BE2C (cell line): Measurements from ENCODE around the gene TMEM192.
"Not testable (repeated sequence)": the region's sequence is repeated elsewhere in the genome, so short reads cannot be mapped to it uniquely, and the experiment has no call there.

Experiments
- DNase-seq: peaks from one replicate; pipeline ENCODE4 v3.0.0-alpha.2; 2020
- H3K27me3 ChIP-seq: fragments of 250-450 bp; sonication (Bioruptor Pico); 2 replicates; pipeline ENCODE4 v1.5.1; 2020; ENCODE audit warnings: mild to moderate bottlenecking
- H3K36me3 ChIP-seq: fragments of 250-450 bp; sonication (Bioruptor Pico); 2 replicates; pipeline ENCODE4 v1.5.1; 2020; ENCODE audit warnings: mild to moderate bottlenecking
- H3K4me1 ChIP-seq: fragments of 250-450 bp; sonication (Bioruptor Pico); 2 replicates; pipeline ENCODE4 v1.5.1; 2020
- H3K4me3 ChIP-seq: 2 replicates; pipeline ENCODE4 v1.5.1; 2011; ENCODE audit warnings: low read depth, low read length
- H3K9me3 ChIP-seq: fragments of 250-450 bp; sonication (Bioruptor Pico); 2 replicates; pipeline ENCODE4 v1.5.1; 2020
- CTCF ChIP-seq: IDR thresholded peaks from 2 replicates; pipeline ENCODE4 v1.5.1; 2012; ENCODE audit warnings: mild to moderate bottlenecking, low read depth, low read length

Gene TMEM192

GRCh38 chr4:165129924-165130323 lies 17.3 kb upstream of the TMEM192 start:
- TF ChIP-seq CTCF, result no peak
- H3K4me3 ChIP-seq, result no peak overlapping the region
- no peaks in the 10 kb centered on the region for H3K9me3 ChIP-seq
- no peak for DNase-seq
- peaks cover 3% of the 10 kb centered on the region for H3K27me3 ChIP-seq
- H3K4me1 ChIP-seq, result no peaks in the 10 kb centered on the region
- no peaks in the 10 kb centered on the region for H3K36me3 ChIP-seq

DNA sequence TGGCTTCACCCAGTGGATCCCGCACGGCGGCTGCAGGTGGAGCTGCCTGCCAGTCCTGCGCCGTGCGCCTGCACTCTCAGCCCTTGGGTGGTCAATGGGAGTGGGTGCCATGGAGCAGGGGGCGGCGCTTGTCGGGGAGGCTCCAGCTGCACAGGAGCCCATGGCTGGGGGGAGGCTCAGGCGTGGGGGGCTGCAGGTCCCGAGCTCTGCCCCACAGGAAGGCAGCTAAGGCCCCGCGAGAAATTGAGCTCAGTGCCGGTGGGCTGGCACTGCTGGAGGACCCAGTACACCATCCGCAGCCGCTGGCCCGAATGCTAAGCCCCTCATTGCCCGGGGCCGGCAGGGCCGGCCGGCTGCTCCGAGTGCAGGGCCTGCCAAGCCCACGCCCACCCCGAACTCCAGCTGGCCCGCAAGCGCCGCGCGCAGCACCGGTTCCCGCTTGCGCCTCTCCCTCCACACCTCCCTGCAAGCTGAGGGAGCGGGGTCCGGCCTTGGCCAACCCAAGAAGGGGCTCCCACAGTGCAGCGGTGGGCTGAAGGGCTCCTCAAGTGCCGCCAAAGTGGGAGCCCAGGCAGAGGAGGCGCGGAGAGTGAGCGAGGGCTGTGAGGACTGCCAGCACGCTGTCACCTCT lies 13.3 kb upstream of the TMEM192 start:
- not testable (repeated sequence) for H3K4me3 ChIP-seq, DNase-seq, H3K9me3 ChIP-seq, H3K27me3 ChIP-seq, H3K4me1 ChIP-seq, H3K36me3 ChIP-seq

GRCh38 chr4:165124488-165124887 lies 11.8 kb upstream of the TMEM192 start:
- Histone ChIP-seq H3K27me3 (no peaks in the 10 kb centered on the region), H3K4me1 (no peaks in the 10 kb centered on the region), H3K36me3 (no peaks in the 10 kb centered on the region), H3K9me3 (no peaks in the 10 kb centered on the region), H3K4me3 (no peak overlapping the region)
- DNase-seq, result no peak
- no peak for TF ChIP-seq CTCF

DNA sequence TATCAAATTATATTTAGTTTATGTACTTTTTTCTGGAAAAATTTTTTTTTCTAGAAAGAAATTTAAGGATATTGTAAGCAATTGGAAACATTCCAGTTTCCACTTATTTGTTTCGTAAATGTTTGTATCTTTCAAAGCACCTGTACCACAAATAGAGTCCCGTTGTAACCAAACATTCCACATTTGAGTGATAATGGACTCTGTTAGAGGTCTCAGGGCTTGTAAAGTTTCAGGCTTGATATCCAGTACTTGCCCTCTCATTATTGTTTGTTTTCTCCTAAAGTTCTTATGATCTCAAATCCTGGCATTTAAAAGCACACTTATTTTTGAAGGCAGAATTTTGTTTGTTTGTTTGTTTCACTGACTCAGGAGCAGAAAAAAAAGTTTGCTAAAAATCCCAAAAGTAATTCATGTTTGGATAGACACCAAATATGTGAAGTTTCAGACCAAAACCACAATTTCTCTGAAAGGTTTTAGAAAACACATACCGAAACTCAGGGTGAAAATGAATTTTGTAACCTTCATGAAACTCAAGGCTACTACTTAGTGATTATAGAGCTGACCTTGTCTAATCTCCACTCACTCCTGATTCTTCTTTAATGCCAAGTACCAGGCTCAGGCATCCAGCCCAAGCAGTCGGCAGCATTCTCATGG lies 5.7 kb upstream of the TMEM192 start:
- H3K27me3 ChIP-seq, result no peaks in the 10 kb centered on the region
- no peaks in the 10 kb centered on the region for H3K9me3 ChIP-seq
- no peaks in the 10 kb centered on the region for H3K36me3 ChIP-seq
- DNase-seq, result no peak
- H3K4me1 ChIP-seq, result no peaks in the 10 kb centered on the region
- no peak overlapping the region for H3K4me3 ChIP-seq
- TF ChIP-seq CTCF, result no peak

DNA sequence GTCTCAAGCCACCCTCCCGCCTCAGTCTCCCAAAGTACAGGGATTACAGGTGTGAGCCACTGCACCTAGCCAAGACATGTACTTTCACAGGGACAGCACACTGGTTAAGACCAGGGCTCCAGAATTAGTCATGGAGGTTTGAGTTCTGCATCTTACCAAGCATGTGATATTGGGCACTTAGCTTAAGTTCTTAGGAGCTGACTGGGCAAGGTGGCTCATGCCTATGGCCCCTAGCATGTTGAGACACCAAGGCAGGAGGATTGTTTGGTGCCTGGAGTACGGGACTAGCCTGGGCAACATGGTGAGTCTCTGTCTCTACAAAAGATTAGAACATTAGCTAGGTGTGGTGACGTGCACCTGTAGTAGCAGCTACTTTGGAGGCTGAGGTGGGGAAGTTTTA lies 2.6 kb upstream of the TMEM192 start:
- DNase-seq, result no peak
- Histone ChIP-seq H3K27me3 (no peaks in the 10 kb centered on the region), H3K4me1 (no peaks in the 10 kb centered on the region), H3K36me3 (no peaks in the 10 kb centered on the region), H3K4me3 (no peak overlapping the region), H3K9me3 (no peaks in the 10 kb centered on the region)
- no peak for TF ChIP-seq CTCF

- H3K27me3 ChIP-seq, result no peaks in the 10 kb centered on the region
These were observed 723 bp downstream of the TMEM192 start for GRCh38 chr4:165111906-165112367.

More at GRCh38 chr4:165111906-165112367, 723 bp downstream of the TMEM192 start:
- Histone ChIP-seq H3K36me3 (no peaks in the 10 kb centered on the region), H3K4me1 (no peaks in the 10 kb centered on the region), H3K4me3 (peak overlapping the region; percentile 87), H3K9me3 (no peaks in the 10 kb centered on the region)
- TF ChIP-seq CTCF, result no peak
- DNase-seq, result no peak
